Upper lobe of left lung (tissue), 6 donors: ENCODE data around the gene BAX. TPM values are rescaled to one million over a fixed set of nuclear protein-coding genes. Genes with fewer than 3 reads are reported as not detected.
A peak's percentile ranks its signal among the peaks of the same experiment; 100 is the strongest.

Experiments used
- ATAC-seq, 2 donors: fragments of 200-7000 bp; cut with Tn5 transposase; one replicate each; pipeline ENCODE4 v1.9.1; 2022; ENCODE audit warnings: mild to moderate bottlenecking in 2 of 2, moderate library complexity in 2 of 2; ENCODE audit not compliant: low FRiP score in 2 of 2
- DNase-seq, 2 donors: peaks; one replicate each; pipeline ENCODE4 v3.0.0-alpha.2; 2019 to 2020
- H3K27ac ChIP-seq, 4 donors: fragments of 200-600 bp; sonication (generic); one replicate each; pipeline ENCODE4 v1.5.1; 2016 to 2019
- H3K27me3 ChIP-seq, 4 donors: fragments of 200-600 bp; sonication (generic); one replicate each; pipeline ENCODE4 v1.5.1; 2017 to 2019
- H3K36me3 ChIP-seq, 4 donors: fragments of 200-600 bp; sonication (generic); one replicate each; pipeline ENCODE4 v1.5.1; 2016 to 2019
- H3K4me1 ChIP-seq, 4 donors: fragments of 200-600 bp; sonication (generic); one replicate each; pipeline ENCODE4 v1.5.1; 2018 to 2019
- H3K4me3 ChIP-seq, 4 donors: fragments of 200-600 bp; sonication (generic); one replicate each; pipeline ENCODE4 v1.5.1; 2017 to 2019; ENCODE audit warnings: mild to moderate bottlenecking in 2 of 4, moderate library complexity in 1 of 4
- H3K9me3 ChIP-seq, 4 donors: fragments of 200-600 bp; sonication (generic); one replicate each; pipeline ENCODE4 v1.5.1; 2018 to 2019
- EP300 ChIP-seq, 4 donors: sonication (generic); formaldehyde crosslinking; IDR thresholded peaks; one replicate each; pipeline ENCODE4 v1.5.1; 2017; ENCODE audit warnings: antibody characterized with exemption in 4 of 4, control low read depth in 2 of 4
- POLR2A ChIP-seq, 4 donors: fragments of 450-650 bp; IDR thresholded peaks; one replicate each; pipeline ENCODE4 v1.5.1; 2016 to 2017; ENCODE audit warnings: antibody characterized with exemption in 4 of 4, mild to moderate bottlenecking in 2 of 4
- POLR2AphosphoS5 ChIP-seq, 2 donors: sonication (generic); formaldehyde crosslinking; IDR thresholded peaks; one replicate each; pipeline ENCODE4 v1.5.1; 2017; ENCODE audit warnings: antibody characterized with exemption in 2 of 2
- WGBS, 2 donors: methylation state at CpG; one replicate each; pipeline ENCODE4 v1.1.5; 2017 to 2018; 5-methylcytosine and 5-hydroxymethylcytosine counted together
- total RNA-seq, 6 donors: library from RNA; depleted of rRNA in 4 of 6; stranded (reverse); fragments of >200 nt in 4 of 6; gene quantifications; one replicate each; pipeline versions ENCODE4 v1.1.0 to v1.2.1, GENCODE V29; 2016 to 2021
- TF ChIP-seq, protein P1 (sequence below), 6 experiments: fragments of 450-650 bp in 4 of 6; fragments of 200-600 bp in 2 of 6; sonication (generic) in 2 of 6; IDR thresholded peaks; one replicate each; pipeline ENCODE4 v1.5.1; 2016 to 2019; ENCODE audit warnings: antibody characterized with exemption in 6 of 6
- donor health status: DM: no; HTN: no; CAD: no; lungs with moderate emphysema.
- donor health status: DM: no; HTN: yes; CAD: no; lungs with severe emphysema.

Gene BAX
- total RNA-seq, 6 donors from 2014 or later = 68.1 to 143 (median 112) TPM

DNA sequence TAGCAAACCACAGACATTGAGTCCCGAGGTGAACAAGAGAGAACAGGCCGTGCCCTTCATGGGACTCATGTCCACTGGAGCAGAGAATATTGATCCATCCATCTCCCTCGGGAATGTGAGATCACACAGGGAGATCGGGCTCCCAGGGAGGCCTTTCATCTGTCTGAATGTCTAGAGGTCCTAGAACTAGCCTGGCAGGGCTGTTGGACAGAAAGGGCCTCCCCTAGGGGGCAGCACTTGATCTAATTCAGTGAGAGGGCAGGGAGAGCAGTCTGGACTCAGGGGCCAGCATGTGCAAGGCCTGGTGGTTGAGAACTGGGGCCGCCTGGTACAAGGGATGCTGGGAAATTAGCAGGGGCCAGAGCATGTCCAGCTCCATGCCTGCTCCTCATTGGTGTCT lies 43.3 kb downstream of the BAX start:
- TF ChIP-seq POLR2AphosphoS5 (IDR thresholded peaks at IDR 0.05) = no peak
- TF ChIP-seq, protein P1, sequence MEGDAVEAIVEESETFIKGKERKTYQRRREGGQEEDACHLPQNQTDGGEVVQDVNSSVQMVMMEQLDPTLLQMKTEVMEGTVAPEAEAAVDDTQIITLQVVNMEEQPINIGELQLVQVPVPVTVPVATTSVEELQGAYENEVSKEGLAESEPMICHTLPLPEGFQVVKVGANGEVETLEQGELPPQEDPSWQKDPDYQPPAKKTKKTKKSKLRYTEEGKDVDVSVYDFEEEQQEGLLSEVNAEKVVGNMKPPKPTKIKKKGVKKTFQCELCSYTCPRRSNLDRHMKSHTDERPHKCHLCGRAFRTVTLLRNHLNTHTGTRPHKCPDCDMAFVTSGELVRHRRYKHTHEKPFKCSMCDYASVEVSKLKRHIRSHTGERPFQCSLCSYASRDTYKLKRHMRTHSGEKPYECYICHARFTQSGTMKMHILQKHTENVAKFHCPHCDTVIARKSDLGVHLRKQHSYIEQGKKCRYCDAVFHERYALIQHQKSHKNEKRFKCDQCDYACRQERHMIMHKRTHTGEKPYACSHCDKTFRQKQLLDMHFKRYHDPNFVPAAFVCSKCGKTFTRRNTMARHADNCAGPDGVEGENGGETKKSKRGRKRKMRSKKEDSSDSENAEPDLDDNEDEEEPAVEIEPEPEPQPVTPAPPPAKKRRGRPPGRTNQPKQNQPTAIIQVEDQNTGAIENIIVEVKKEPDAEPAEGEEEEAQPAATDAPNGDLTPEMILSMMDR (IDR thresholded peaks at IDR 0.05) = peak in 5 of 6 experiments; percentile 14 to 30 (median 28)
- Histone ChIP-seq H3K27ac (no peak overlapping the region), H3K4me1 (peaks cover 10 to 14% (median 12%) of the 10 kb centered on the region in 4 donors), H3K36me3 (peaks cover 0 to 17% (median 3%) of the 10 kb centered on the region in 4 donors), H3K9me3 (no peaks in the 10 kb centered on the region), H3K27me3 (no peaks in the 10 kb centered on the region), H3K4me3 (no peak overlapping the region)
- 61 to 81% methylated on average over 4 to 5 of the region's 5 CpGs for WGBS, 2 donors
- peak in 1 of 2 donors; percentile 33 for DNase-seq
- ATAC-seq = no peak

DNA sequence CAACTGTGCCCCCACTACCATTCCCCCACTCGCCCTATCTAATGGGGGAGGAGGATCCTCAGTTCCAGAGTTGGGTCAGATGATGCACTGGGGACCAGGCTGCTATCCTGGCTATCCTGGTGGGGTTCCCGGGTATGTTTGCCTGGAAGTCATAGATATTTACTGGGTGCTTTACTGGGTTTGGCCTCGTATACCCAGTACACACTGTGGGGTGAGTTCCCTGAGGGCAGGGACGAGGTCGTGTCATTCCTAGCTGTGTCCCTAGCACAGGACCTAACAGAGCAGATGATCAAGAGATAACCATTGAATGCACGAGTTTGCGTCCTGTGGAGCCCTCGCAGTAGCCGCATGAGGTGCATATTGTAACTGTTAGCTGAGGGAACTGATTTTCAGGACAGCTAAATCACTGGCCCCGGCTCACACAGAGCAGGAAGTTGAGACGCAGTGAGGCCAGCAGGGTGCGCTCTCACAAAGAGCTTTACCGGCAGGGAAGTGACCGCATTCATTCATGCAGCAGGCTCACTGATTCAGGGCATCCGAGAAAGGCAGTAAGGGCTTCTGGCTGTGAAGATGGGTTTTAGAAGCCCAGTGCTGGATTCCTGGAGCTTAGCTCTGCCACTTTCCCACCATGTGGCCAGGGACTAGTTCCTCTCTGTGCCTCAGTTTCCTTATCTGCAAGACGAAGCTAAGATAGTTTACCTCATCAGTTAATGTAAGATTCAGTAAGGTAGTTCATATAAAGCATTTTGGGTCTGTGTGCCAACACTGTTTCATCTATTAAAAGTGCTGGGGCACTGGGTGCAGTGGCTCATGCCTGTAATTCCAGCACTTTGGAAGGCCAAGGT lies 45.0 kb downstream of the BAX start:
- Histone ChIP-seq H3K4me3 (no peak overlapping the region), H3K9me3 (no peaks in the 10 kb centered on the region), H3K27ac (no peak overlapping the region), H3K36me3 (peaks cover 0 to 34% (median 12%) of the 10 kb centered on the region in 4 donors), H3K27me3 (no peaks in the 10 kb centered on the region), H3K4me1 (peaks cover 3 to 7% (median 4%) of the 10 kb centered on the region in 4 donors)
- WGBS, 2 donors = 56 to 63% methylated on average over 14 to 16 of the region's 16 CpGs
- TF ChIP-seq EP300 (IDR thresholded peaks at IDR 0.05) (no peak), POLR2AphosphoS5 (IDR thresholded peaks at IDR 0.05) (no peak)
- TF ChIP-seq, protein P1 (IDR thresholded peaks at IDR 0.05) = peak; percentile 19 to 55 (median 41)
- ATAC-seq (peak; percentile 55 to 84), DNase-seq (peak in 1 of 2 donors; percentile 46)

GRCh38 chr19:49004133-49004532 lies 49.5 kb downstream of the BAX start:
- 97 to 98% methylated on average over 15 of the region's 15 CpGs for WGBS, 2 donors

GRCh38 chr19:49004964-49005614 lies 50.4 kb downstream of the BAX start:
- H3K27me3 ChIP-seq = no peaks in the 10 kb centered on the region
- DNase-seq (no peak), ATAC-seq (no peak)
- no peak overlapping the region for H3K27ac ChIP-seq
- TF ChIP-seq EP300 (IDR thresholded peaks at IDR 0.05) = no peak
- no peaks in the 10 kb centered on the region for H3K9me3 ChIP-seq
- H3K4me1 ChIP-seq = no peaks in the 10 kb centered on the region
- WGBS, 2 donors = 91 to 95% methylated on average over 7 of the region's 7 CpGs
- peaks cover 22 to 84% (median 49%) of the 10 kb centered on the region in 4 donors for H3K36me3 ChIP-seq
- no peak overlapping the region for H3K4me3 ChIP-seq

More at GRCh38 chr19:49004133-49004532, 49.5 kb downstream of the BAX start:
- ATAC-seq (no peak), DNase-seq (peak in 1 of 2 donors; percentile 66)
- peaks cover 22 to 76% (median 41%) of the 10 kb centered on the region in 4 donors for H3K36me3 ChIP-seq
- H3K9me3 ChIP-seq = no peaks in the 10 kb centered on the region
- no peak overlapping the region for H3K4me3 ChIP-seq
- no peak for TF ChIP-seq EP300 (IDR thresholded peaks at IDR 0.05)
- no peak for TF ChIP-seq POLR2A (IDR thresholded peaks at IDR 0.05)
- TF ChIP-seq, protein P1 (IDR thresholded peaks at IDR 0.05) = no peak
- TF ChIP-seq POLR2AphosphoS5 (IDR thresholded peaks at IDR 0.05) = no peak
- H3K27ac ChIP-seq = no peak overlapping the region
- no peaks in the 10 kb centered on the region for H3K27me3 ChIP-seq
- no peaks in the 10 kb centered on the region for H3K4me1 ChIP-seq

GRCh38 chr19:49006905-49007304 lies 52.2 kb downstream of the BAX start:
- ATAC-seq (no peak), DNase-seq (peak in 1 of 2 donors; percentile 82)
- H3K36me3 ChIP-seq = peaks cover 22 to 96% (median 62%) of the 10 kb centered on the region in 4 donors
- H3K4me3 ChIP-seq = no peak overlapping the region
- TF ChIP-seq POLR2A (IDR thresholded peaks at IDR 0.05) (no peak), POLR2AphosphoS5 (IDR thresholded peaks at IDR 0.05) (no peak), EP300 (IDR thresholded peaks at IDR 0.05) (no peak)
- TF ChIP-seq, protein P1 (IDR thresholded peaks at IDR 0.05) = no peak
- WGBS, 2 donors = 89 to 91% methylated on average over 8 to 22 of the region's 22 CpGs
- H3K27me3 ChIP-seq = no peaks in the 10 kb centered on the region
- H3K9me3 ChIP-seq = no peaks in the 10 kb centered on the region
- H3K4me1 ChIP-seq = no peaks in the 10 kb centered on the region
- no peak overlapping the region for H3K27ac ChIP-seq
